Liver (tissue), 9 donors: Measurements from ENCODE around the gene LASP1. TPM values are rescaled to one million over a fixed set of nuclear protein-coding genes. Genes with fewer than 3 reads are reported as not detected.

Source experiments
- DNase-seq: peaks from one replicate; pipeline ENCODE4 v3.0.0-alpha.2; 2017; ENCODE audit warnings: low spot score
- H3K27ac ChIP-seq, 2 donors: one replicate each; pipeline ENCODE4 v1.7.0; 2013; ENCODE audit warnings: inconsistent platforms in 2 of 2, low read length in 2 of 2, control low read depth in 1 of 2, low read depth in 1 of 2, mild to moderate bottlenecking in 1 of 2
- H3K27me3 ChIP-seq, 4 donors: one replicate each; pipeline versions ENCODE4 v1.6.1 to v1.7.0; 2013; ENCODE audit warnings: low read length in 3 of 4, inconsistent platforms in 1 of 4, mild to moderate bottlenecking in 1 of 4, moderate library complexity in 1 of 4; ENCODE audit not compliant: control insufficient read depth in 4 of 4, insufficient read depth in 4 of 4
- H3K36me3 ChIP-seq, 4 donors: one replicate each; pipeline versions ENCODE4 v1.6.1 to v1.7.0; 2013; ENCODE audit warnings: low read length in 3 of 4, mild to moderate bottlenecking in 3 of 4, low read depth in 1 of 4, moderate library complexity in 1 of 4; ENCODE audit not compliant: control insufficient read depth in 4 of 4, insufficient read depth in 3 of 4
- H3K4me1 ChIP-seq, 4 donors: one replicate each; pipeline versions ENCODE4 v1.6.1 to v1.7.0; 2013; ENCODE audit warnings: low read length in 3 of 4, mild to moderate bottlenecking in 3 of 4, moderate library complexity in 1 of 4; ENCODE audit not compliant: control insufficient read depth in 4 of 4, insufficient read depth in 4 of 4
- H3K4me3 ChIP-seq, 3 donors: one replicate each; pipeline versions ENCODE4 v1.6.1 to v1.7.0; 2013; ENCODE audit warnings: low read length in 3 of 3, control low read depth in 1 of 3, low read depth in 1 of 3, mild to moderate bottlenecking in 1 of 3
- H3K9ac ChIP-seq, 2 donors: one replicate each; pipeline ENCODE4 v1.7.0; 2013; ENCODE audit warnings: low read length in 2 of 2, mild to moderate bottlenecking in 2 of 2, moderate library complexity in 2 of 2, control low read depth in 1 of 2, low read depth in 1 of 2
- H3K9me3 ChIP-seq, 4 donors: one replicate each; pipeline versions ENCODE4 v1.6.1 to v1.7.0; 2013; ENCODE audit warnings: low read length in 3 of 4; ENCODE audit not compliant: control insufficient read depth in 4 of 4
- ATF3 ChIP-seq: IDR thresholded peaks from 2 replicates; pipeline ENCODE4 v1.6.1; 2016; ENCODE audit warnings: antibody characterized with exemption
- CTCF ChIP-seq: fragments of 150-350 bp; IDR thresholded peaks from 2 replicates; pipeline ENCODE4 v1.5.1; 2017; ENCODE audit warnings: improper control_type of control experiment, low read depth, low read length; ENCODE audit not compliant: missing input control
- EGR1 ChIP-seq, 2 donors: IDR thresholded peaks; 2 replicates each; pipeline ENCODE4 v1.6.1; 2016 to 2018; ENCODE audit warnings: antibody characterized with exemption in 2 of 2, low read depth in 2 of 2
- FOXA1 ChIP-seq: IDR thresholded peaks from 2 replicates; pipeline ENCODE4 v1.6.1; 2016; ENCODE audit warnings: antibody characterized with exemption
- FOXA2 ChIP-seq: IDR thresholded peaks from 2 replicates; pipeline ENCODE4 v1.6.1; 2016; ENCODE audit warnings: antibody characterized with exemption
- GABPA ChIP-seq, 2 donors: IDR thresholded peaks in 1 of 2; conservative IDR thresholded peaks in 1 of 2; 2 replicates each; pipeline ENCODE4 v1.6.1; 2016; ENCODE audit warnings: antibody characterized with exemption in 2 of 2, mild to moderate bottlenecking in 1 of 2, moderate library complexity in 1 of 2
- HNF4A ChIP-seq, 2 donors: conservative IDR thresholded peaks; 2 replicates each; pipeline ENCODE4 v1.6.1; 2016; ENCODE audit warnings: antibody characterized with exemption in 2 of 2, mild to moderate bottlenecking in 2 of 2
- HNF4G ChIP-seq: IDR thresholded peaks from 2 replicates; pipeline ENCODE4 v1.6.1; 2016; ENCODE audit warnings: antibody characterized with exemption
- JUND ChIP-seq, 2 donors: IDR thresholded peaks; 2 replicates each; pipeline ENCODE4 v1.6.1; 2016; ENCODE audit warnings: antibody characterized with exemption in 2 of 2
- MAX ChIP-seq: IDR thresholded peaks from 2 replicates; pipeline ENCODE4 v1.6.1; 2016; ENCODE audit warnings: antibody characterized with exemption
- NR2F2 ChIP-seq: IDR thresholded peaks from 2 replicates; pipeline ENCODE4 v1.6.1; 2016; ENCODE audit warnings: antibody characterized with exemption
- RAD21 ChIP-seq, 2 donors: IDR thresholded peaks; 2 replicates each; pipeline ENCODE4 v1.6.1; 2016; ENCODE audit warnings: antibody characterized with exemption in 2 of 2, mild to moderate bottlenecking in 2 of 2
- REST ChIP-seq: IDR thresholded peaks from 2 replicates; pipeline ENCODE4 v1.6.1; 2016; ENCODE audit warnings: antibody characterized with exemption, mild to moderate bottlenecking
- RXRA ChIP-seq, 2 donors: IDR thresholded peaks; 2 replicates each; pipeline ENCODE4 v1.6.1; 2017 to 2018; ENCODE audit warnings: antibody characterized with exemption in 2 of 2, mild to moderate bottlenecking in 1 of 2
- SP1 ChIP-seq: IDR thresholded peaks from 2 replicates; pipeline ENCODE4 v1.6.1; 2018; ENCODE audit warnings: antibody characterized with exemption, mild to moderate bottlenecking
- TAF1 ChIP-seq: conservative IDR thresholded peaks from 2 replicates; pipeline ENCODE4 v1.6.1; 2016; ENCODE audit warnings: antibody characterized with exemption, mild to moderate bottlenecking
- YY1 ChIP-seq: IDR thresholded peaks from 2 replicates; pipeline ENCODE4 v1.6.1; 2016; ENCODE audit warnings: antibody characterized with exemption, mild to moderate bottlenecking
- ZBTB33 ChIP-seq: IDR thresholded peaks from 2 replicates; pipeline ENCODE4 v1.6.1; 2016; ENCODE audit warnings: antibody characterized with exemption
- WGBS: extraction: QIAGEN DNeasy Blood & Tissue Kit; methylation state at CpG from one replicate; pipeline ENCODE4 v1.1.7; 2013; 5-methylcytosine and 5-hydroxymethylcytosine counted together
- polyA plus RNA-seq, 2 donors: library from polyadenylated mRNA; stranded (reverse) in 1 of 2; unstranded in 1 of 2; fragments of 200-250 nt in 1 of 2; fragments of >200 nt in 1 of 2; fragmentation: Nextera tagmentation in 1 of 2; extraction: Ambion mirVana in 1 of 2; gene quantifications; one replicate each; pipeline versions ENCODE4 v1.2.1 to v1.2.3, GENCODE V29; 2013 to 2015
- total RNA-seq, 2 donors: library from RNA; depleted of rRNA; stranded (reverse); fragments of >200 nt; gene quantifications; one replicate each; pipeline ENCODE4 v1.2.3, GENCODE V29; 2014
- donor health status: healthy.
- donor health status: healthy.
- donor health status: healthy.
- donor health status: healthy.
- donor health status: healthy.

Gene LASP1
- total and polyA plus RNA-seq, 4 donors = 18.2 to 77.7 (median 68.4) TPM

- Histone ChIP-seq H3K36me3 (no peaks in the 10 kb centered on the region), H3K4me1 (peaks cover 0 to 2% (median 0%) of the 10 kb centered on the region in 4 donors), H3K9me3 (no peaks in the 10 kb centered on the region), H3K27me3 (no peaks in the 10 kb centered on the region), H3K4me3 (no peak within 1 kb of the TSS), H3K9ac (no peak within 1 kb of the TSS), H3K27ac (no peak within 1 kb of the TSS)
- TF ChIP-seq RXRA (IDR thresholded peaks at IDR 0.05) (no peak), SP1 (no peak), YY1 (no peak), FOXA1 (no peak), ZBTB33 (no peak), JUND (IDR thresholded peaks at IDR 0.05) (no peak), TAF1 (no peak), GABPA (IDR thresholded peaks at IDR 0.05 in 1 of 2, conservative IDR thresholded peaks at IDR 0.05 in 1 of 2) (no peak), RAD21 (IDR thresholded peaks at IDR 0.05) (no peak), NR2F2 (no peak), HNF4G (no peak), MAX (no peak), HNF4A (conservative IDR thresholded peaks at IDR 0.05) (no peak), FOXA2 (no peak), EGR1 (IDR thresholded peaks at IDR 0.05; ENCODE audit: low read depth in 2 of 2) (no peak), ATF3 (no peak), CTCF (no peak), REST (no peak)
- WGBS = 71% methylated on average over 14 of the region's 14 CpGs
- no peak for DNase-seq
Observed at GRCh38 chr17:38925263-38925995, 55.6 kb downstream of the LASP1 start, which contains the start of gene LASP1NB. TSS of gene LASP1NB (plus strand) at chr17:38925614.
